ENCODE data around the gene ZC3H15. TPM values are rescaled to one million over a fixed set of nuclear protein-coding genes. Genes with fewer than 3 reads are reported as not detected.
"Not testable (repeated sequence)": the region's sequence is repeated elsewhere in the genome, so short reads cannot be mapped to it uniquely, and the experiment has no call there.

Gene ZC3H15
- total and polyA plus RNA-seq, 11 donors, result 28.8 to 50.6 (median 31.5) TPM

GRCh38 chr2:186517090-186517489, 31.0 kb downstream of the ZC3H15 start:
- peaks cover 0 to 68% (median 39%) of the 10 kb centered on the region in 9 donors for H3K36me3 ChIP-seq
- ATAC-seq, result no peak
- TF ChIP-seq POLR2A (IDR thresholded peaks at IDR 0.05), result no peak
- TF ChIP-seq CTCF (IDR thresholded peaks at IDR 0.05), result no peak

GRCh38 chr2:186518291-186518690, 32.2 kb downstream of the ZC3H15 start:
- H3K4me3 ChIP-seq, result no peak overlapping the region
- WGBS, 4 donors, result 72 to 91% (median 77%) methylated on average over 4 of the region's 4 CpGs
- intact Hi-C loops (cut with DNase I), result loop anchor here in 1 of 10 donors (10.0 kb wide), 1 partner anchor 67 kb away; no protein-coding TSS in a partner anchor
- no peak for TF ChIP-seq POLR2A (IDR thresholded peaks at IDR 0.05)
- TF ChIP-seq CTCF (IDR thresholded peaks at IDR 0.05), result no peak
- H3K9me3 ChIP-seq, result no peaks in the 10 kb centered on the region
- no peak for ATAC-seq
- H3K36me3 ChIP-seq, result peaks cover 0 to 57% (median 29%) of the 10 kb centered on the region in 9 donors
- no peaks in the 10 kb centered on the region for H3K27me3 ChIP-seq
- peaks cover 0 to 3% (median 0%) of the 10 kb centered on the region in 12 donors for H3K4me1 ChIP-seq
- no peak overlapping the region for H3K27ac ChIP-seq
- no peak for DNase-seq

More at GRCh38 chr2:186517090-186517489, 31.0 kb downstream of the ZC3H15 start:
- no peak for DNase-seq
- H3K4me3 ChIP-seq, result no peak overlapping the region
- no peak overlapping the region for H3K27ac ChIP-seq
- no peaks in the 10 kb centered on the region for H3K27me3 ChIP-seq
- intact Hi-C loops (cut with DNase I), result loop anchor here in 1 of 10 donors (10.0 kb wide), 1 partner anchor 68 kb away; no protein-coding TSS in a partner anchor
- no peaks in the 10 kb centered on the region for H3K9me3 ChIP-seq
- no peaks in the 10 kb centered on the region for H3K4me1 ChIP-seq

GRCh38 chr2:186518945-186519344, 32.9 kb downstream of the ZC3H15 start:
- H3K36me3 ChIP-seq, result peaks cover 0 to 50% (median 23%) of the 10 kb centered on the region in 9 donors
- WGBS, 4 donors, result 58 to 85% (median 84%) methylated on average over 3 of the region's 3 CpGs
- DNase-seq (no peak), ATAC-seq (no peak)
- H3K4me1 ChIP-seq, result peaks cover 0 to 9% (median 0%) of the 10 kb centered on the region in 12 donors
- intact Hi-C loops (cut with DNase I), result loop anchor here in 1 of 10 donors (10.0 kb wide), 1 partner anchor 66 kb away; no protein-coding TSS in a partner anchor
- H3K4me3 ChIP-seq, result no peak overlapping the region
- H3K27ac ChIP-seq, result no peak overlapping the region
- TF ChIP-seq POLR2A (IDR thresholded peaks at IDR 0.05) (no peak), CTCF (IDR thresholded peaks at IDR 0.05) (no peak)
- no peaks in the 10 kb centered on the region for H3K9me3 ChIP-seq
- H3K27me3 ChIP-seq, result no peaks in the 10 kb centered on the region

- H3K27ac ChIP-seq; ATAC-seq; H3K4me3 ChIP-seq; DNase-seq; H3K9me3 ChIP-seq; intact Hi-C loops (cut with DNase I); H3K27me3 ChIP-seq: not testable (repeated sequence)
- peaks cover 0 to 40% (median 18%) of the 10 kb centered on the region in 9 donors for H3K36me3 ChIP-seq
- WGBS, 4 donors, result 86 to 95% (median 94%) methylated on average over 9 of the region's 9 CpGs
- H3K4me1 ChIP-seq, result peaks cover 0 to 13% (median 0%) of the 10 kb centered on the region in 12 donors
Observed at GRCh38 chr2:186521570-186522153, 35.6 kb downstream of the ZC3H15 start.

All from heart left ventricle (tissue), 16 donors.